ENCODE data around the gene KRT17.
"Not testable (repeated sequence)": the region's sequence is repeated elsewhere in the genome, so short reads cannot be mapped to it uniquely, and the experiment has no call there.

KRT17 gene

DNA sequence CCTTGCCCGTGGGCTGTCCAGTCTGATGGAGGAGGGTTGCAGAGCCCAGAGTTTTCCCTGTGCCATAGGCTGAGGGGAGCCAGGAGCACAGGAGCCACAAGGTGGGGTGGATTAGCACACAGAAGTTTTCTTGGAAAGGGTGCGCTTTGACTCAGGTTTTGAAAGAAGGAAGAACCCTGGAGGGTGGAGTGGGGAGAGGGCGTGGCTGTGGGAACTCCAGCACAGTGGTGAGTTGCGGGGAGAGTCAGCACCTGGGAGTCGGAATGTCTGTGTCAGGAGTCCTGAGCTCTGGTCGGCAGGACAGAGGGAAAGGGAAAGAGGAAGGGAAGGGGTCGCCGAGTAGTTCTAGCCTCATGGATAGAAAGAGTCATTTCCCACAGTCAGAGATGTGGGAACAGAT lies 28.8 kb downstream of the KRT17 start:
- no peak for DNase-seq (ENCODE audit: low spot score)

DNA sequence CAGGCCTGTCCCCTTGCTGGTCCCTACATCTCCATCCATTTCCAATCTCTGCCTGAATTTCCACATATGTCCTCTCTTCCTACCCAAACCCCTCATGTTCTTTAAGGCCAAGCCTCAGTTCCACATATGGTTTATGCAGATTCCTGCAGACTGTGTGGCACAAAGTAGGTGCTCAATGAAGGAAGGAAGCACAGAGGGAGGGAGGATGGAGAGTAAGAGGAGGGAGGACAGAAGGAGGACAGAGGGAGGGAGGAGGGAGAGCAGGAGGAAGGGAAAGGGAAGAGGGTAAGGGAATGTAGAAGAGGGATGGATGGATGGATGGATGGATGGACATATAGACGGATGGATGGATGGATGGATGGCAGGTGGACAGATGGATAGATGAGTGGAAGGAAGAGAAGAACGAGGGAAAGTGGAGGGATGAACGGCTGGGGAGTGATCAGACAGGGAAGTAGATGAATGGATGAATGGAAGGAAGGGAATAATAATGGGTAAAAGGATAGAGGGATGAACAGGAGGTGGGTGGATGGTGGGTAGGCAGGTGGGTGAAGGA lies 29.9 kb downstream of the KRT17 start:
- FAIRE-seq: no peak
- no peak for DNase-seq (ENCODE audit: low spot score)

More for the DNA sequence above, 28.8 kb downstream of the KRT17 start:
- no peak for FAIRE-seq

DNA sequence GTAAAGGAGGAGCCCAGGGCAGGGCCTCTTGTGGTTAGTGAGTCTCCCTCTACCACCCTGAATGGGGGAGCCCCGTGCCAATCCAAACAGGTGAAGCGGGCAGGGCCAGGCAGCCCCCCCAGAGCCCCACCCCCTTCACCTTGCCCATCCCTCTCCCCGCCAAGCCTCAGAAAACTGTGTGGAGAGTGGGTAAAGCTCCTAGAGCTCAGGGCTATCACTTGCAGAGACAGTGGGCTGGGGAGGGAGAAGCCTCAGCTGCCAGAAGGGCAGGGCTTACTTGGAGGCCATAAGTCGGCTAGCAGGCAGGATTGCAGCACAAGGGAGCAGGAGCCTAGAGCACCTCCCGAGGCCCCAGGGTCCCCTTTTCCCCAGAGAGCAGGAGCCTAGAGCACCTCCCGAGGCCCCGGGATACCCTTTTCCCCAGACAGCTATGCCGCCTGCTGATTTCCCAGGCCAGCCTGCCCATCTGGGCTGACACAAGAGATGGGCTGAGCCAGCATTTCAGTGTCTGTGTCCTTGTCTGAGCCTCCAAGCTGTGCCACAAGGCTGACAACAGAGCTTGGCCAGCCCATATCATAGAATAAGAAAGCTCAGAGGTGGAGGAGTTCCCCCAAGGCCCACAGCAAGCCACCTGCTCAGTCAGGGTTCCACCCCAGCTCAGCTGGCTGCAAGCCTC lies 30.9 kb downstream of the KRT17 start:
- FAIRE-seq: no peak
- DNase-seq (ENCODE audit: low spot score): no peak

DNA sequence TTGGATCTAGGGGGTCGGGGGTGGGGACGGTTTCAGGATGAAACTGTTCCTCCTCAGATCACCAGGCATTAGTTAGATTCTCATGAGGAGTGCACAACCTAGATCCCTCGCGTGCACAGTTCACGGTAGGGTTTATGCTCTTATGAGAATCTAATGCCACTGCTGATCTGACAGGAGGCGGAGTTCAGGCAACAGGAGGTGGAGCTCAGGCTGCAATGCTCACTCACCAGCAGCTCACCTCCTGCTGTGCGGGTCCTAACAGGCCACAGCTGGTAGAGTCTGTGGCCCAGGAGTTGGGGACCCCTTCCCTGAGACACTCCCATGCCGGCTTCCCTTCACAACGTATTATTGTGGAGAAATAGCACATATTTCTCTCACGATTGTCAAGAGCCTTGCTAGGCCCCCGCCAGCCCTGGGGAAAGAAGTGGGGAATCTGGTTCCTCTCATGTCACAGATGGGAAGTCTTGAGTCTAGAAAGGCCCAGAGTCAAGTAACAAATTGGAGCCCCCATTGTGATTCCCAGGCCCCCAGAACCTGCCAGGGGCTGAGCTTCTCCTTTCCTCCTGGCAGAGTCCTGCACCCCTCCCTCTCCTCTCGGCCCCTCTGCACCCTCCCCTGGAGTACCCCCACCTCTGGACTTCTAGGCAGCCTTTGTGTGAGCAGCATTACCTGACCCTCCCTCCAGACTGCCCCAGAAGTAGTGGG lies 31.6 kb downstream of the KRT17 start:
- no peak for DNase-seq (ENCODE audit: low spot score)
- FAIRE-seq: no peak

DNA sequence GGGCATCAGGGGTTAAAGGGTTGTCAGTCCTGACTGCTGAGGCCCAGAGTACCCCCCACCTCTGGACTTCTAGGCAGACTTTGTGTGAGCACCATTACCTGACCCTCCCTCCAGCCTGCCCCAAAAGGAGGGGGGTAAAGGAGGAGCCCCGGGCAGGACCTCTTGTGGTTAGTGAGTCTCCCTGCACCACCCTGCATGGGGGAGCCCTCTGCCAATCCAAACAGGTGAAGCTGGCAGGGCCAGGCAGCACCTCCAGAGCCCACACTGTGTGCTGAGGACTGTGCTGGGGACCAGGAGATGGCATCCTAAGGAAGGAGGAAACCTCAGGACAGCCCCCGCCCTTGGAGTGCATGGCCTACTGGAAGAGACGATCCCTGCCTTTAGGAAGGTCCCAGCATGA lies 35.1 kb downstream of the KRT17 start:
- no peak for FAIRE-seq
- no peak for DNase-seq (ENCODE audit: low spot score)

DNA sequence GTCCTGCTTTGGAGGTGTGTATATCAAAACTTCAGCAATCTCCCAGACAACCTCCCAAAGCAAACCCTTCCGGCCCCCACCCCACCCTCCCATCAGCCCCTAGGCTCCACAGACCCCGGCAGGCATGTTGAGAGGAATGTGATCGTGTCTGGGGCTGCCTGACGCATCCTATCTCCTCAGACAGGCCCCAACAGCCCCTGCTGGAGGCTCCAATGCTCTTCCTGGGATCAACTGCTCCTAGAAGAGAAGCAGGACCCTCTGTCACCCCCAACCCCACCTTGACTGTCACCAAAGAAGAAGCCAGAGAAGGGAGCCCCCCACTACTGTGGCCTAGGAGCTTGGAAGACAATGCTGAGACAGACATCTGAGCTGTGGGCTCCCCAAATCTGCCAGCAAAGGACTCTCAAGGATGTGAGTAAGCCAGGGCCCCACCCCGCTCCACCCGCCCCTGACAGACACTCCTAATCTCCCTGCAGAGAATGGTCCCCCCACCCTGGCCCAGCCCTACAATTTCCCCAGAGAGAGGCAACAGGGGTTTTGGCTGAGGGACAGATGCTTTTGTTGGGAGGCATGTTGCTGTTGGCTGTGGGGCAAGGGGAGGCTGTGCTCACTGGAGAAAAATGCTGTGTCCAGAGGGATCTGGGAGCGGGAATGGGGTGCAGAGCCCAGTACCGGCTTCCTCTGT lies 36.1 kb downstream of the KRT17 start:
- DNase-seq (ENCODE audit: low spot score) (no peak), FAIRE-seq (no peak)

DNA sequence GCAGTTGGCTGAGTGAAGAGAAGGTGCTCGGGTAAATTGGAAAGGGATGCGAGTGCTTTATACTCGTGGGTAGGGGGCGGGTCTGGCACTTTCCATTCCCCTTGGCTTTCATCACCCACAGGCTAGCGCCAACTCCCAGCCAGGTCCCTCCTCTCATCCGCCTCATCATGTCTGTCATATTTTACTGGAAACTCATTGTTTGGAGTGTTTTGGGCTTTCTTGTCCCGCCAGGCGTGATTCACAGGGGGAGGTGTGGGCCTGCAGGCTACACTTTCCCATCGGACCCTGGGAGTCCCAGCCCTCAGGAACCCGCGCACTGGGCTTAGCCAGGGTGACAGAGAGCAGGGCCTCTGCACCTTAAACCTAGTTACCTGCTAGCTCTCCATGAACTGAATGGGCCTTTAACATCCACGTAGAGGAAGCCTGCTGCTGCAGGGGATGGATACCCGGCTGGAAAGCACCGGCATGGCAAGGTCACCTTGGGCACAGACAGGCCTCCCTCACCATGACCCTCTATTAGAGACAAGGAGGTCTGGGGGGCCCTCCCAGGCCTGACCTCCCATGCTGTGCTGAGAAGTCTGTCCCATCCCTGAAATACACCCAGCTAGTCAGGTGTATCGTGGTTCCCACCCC lies 37.4 kb downstream of the KRT17 start, which contains the start of gene KRT14:
TSS of gene KRT14 (minus strand) at position 33 of the 633 bp plus-strand sequence. CDS start 61 bp downstream, outside the sequence.
- DNase-seq (ENCODE audit: low spot score): no peak
- no peak for FAIRE-seq

DNA sequence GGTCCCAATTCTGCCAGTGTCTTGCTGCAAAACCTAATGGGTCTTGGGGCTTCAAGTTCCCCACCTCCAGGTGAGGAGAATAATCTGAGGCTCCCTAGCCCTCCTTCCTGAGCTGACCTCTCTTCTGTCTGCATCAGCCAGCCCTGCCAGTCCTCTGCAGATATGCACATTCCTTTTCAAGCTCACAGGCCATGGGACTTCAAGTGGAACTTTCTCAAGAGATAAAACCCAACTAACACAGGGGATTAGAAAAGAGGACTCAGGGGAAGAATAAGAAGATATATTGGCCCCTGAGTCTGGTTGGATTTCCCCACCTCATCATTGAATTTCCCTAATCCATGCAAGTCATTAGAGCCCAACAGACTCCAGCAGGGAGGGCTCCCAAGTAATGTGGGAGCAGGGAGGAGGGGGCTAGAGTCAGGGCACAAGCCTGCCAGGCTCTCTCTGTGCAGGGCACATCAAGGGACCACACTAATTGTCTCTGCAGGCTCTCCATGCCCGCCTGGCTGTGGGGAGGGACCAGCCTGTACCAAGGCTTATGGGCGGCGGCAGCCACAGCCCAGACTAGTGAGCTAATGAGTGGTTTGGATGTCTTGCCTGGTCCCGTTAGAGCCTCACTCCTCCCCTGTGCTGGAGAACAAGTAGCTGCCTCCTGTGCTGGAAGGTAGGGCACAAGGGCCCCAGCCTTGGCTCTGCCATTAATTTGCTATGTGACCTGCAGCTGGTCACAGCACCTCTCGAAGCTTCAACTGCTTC lies 38.9 kb downstream of the KRT17 start:
- FAIRE-seq (no peak), DNase-seq (ENCODE audit: low spot score) (no peak)

DNA sequence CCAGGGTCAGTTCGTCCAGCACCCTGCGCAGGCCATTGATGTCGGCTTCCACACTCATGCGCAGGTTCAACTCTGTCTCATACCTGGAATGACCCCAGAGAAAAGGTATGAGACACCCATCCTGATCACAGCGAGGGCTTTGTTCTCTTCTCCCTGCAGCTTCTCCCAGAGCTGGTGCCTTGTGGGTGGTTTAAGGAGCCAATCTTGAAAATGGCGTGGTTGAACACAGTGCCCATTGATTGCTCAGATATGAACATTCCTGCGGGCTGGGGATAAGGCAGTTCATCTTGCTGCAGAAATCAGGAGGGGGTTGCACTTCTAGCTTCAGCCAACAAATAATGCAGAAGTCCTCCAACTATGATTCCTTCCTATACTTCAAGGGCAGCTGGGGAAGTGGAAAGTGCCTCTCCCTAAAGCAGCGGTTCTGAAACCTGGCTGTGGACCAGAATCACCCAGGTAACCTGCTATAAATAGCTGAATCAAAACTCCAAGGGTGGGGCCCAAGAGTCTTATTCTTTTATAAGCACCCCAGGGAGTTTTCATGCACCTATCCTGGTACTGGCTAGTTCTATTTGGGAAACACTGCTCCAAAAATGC lies 39.9 kb downstream of the KRT17 start:
- not testable (repeated sequence) for FAIRE-seq; DNase-seq (ENCODE audit: low spot score)

DNA sequence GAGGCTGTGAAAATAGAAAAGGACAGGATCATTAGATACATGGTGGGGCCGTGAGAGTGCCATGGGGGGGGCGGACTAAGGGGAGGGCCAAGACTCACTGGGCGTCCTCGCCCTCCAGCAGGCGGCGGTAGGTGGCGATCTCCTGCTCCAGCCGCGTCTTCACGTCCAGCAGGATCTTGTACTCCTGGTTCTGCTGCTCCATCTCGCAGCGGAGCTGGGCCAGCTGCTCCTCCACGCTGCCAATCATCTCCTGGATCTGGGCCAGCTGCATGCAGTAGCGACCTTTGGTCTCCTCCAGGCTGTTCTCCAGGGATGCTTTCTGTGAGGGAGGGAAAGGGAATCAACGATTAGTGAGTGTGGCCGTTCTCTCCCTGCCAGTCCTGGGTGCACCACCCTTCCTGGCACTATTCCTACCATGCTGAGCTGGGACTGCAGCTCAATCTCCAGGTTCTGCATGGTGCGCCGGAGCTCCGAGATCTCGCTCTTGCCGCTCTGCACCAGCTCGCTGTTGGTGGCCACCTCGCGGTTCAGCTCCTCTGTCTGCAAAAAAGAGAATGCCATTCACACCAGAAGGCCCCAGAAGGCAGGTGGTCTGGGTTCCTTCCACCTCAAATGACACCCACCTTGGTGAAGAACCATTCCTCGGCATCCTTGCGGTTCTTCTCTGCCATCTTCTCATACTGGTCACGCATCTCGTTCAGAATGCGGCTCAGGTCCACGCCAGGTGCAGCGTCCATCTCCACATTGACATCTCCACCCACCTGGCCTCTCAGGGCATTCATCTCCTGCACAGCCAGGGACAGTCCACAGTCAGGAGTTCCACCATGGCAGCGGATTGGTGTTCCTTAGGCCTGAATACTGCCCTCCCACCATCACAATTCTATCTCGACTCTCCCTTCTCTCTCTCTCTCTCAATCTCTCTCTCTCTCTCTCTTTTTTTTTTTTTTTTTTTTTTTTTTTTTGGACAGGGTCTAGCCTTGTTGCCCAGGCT lies 40.9 kb downstream of the KRT17 start:
- FAIRE-seq (no peak), DNase-seq (ENCODE audit: low spot score) (no peak)

DNA sequence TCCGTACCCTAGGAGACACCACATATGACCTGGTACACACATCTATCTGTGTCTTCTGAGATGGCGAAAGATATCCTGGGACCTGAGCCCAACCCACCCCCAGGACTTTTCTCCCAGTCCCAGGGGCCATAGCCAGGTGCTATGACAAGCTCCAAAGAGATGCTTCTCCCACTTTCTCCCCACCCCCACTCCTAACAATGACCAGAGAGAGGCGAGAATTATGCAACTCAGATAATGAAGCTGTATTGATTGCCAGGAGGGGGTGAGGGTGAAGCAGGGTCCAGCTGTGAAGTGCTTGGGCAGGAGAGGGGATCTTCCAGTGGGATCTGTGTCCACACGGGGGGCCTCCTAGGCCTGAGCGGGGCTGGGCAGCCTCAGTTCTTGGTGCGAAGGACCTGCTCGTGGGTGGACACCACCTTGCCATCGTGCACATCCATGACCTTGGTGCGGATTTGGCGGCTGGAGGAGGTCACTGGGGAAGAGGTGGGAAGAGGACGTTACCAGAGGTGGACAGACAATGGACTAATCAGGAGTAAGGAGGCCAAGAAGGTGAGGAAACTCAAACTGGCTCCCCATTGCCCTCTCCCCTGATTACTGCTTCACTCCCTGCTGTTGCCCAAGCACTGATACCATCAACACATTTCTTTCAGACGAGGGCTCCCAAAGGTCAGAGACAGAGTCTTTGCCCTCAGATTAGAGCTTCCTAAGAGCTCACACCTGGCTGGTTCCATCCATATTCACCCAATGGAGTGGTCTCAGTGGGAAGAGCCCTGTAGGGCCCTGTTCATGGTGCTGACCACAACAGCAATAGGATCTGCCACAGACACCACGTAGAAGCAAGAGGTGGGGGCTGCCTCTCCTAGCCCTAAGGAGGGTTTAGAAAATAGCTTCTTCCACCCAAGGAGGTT lies 42.1 kb downstream of the KRT17 start:
- DNase-seq (ENCODE audit: low spot score); FAIRE-seq: not testable (repeated sequence)

DNA sequence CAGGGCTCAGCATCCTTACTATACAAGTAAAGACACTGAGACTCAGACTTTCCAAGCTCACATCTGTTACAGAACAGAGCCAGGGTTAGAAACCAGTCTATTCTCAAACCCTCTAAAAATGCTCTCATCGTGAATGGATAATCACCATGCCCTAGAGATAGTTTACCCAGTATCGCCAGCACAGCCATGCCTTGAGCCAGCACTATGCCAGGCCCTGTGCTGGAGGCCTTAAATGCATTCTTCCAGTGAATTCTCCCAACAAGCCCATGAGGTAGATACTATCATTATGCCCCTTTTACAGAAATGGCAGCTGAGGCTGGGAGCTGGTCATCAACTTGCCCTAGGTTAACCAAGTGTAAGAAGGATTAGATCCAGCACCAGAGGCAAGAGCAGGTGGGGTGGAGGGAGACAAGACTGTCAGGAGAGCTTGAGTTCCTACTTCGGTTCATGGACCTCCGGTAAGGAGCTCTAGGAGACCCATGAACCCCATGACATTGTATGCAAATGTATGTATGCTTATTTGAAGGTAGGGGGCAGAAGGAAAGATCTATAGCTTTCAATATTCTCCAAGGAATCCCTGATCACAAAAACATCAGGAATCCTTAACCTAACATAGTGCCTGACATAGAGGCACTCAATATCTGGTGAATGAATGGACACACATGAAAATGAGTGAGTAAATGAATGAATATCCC lies 42.9 kb downstream of the KRT17 start:
- no peak for DNase-seq (ENCODE audit: low spot score)
- FAIRE-seq: no peak

DNA sequence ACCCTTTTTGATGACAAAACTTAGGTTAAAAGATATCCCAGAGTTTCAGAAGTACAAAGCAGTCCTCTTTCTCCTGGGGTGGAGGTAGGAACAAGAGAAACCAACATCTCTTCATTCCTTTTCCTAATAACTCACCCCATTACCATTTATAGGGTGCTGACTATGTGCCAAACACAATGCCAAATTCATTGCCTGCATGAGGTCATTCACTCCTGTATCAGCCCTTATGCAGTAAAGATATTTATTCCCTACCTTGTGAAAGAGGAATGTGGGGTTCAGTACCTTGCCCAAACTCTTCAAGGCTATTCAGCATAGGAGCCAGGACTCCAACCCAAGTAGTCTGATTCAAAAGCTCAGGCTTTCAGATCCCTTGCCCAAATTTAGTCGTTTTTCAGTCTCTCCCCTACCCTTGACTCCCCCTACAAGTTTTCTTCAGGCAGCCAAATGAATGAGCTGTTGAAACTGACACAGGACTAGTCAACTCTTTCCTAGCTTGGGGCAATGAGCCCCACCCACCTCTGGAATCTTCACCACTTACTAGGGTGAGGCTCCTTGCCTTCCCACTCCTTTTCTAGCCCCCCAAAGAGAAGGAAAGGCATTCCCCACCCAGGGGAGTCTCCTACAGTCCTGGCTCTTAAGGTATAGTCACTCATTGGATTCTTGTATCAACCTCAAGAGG lies 43.5 kb downstream of the KRT17 start:
- no peak for FAIRE-seq

DNA sequence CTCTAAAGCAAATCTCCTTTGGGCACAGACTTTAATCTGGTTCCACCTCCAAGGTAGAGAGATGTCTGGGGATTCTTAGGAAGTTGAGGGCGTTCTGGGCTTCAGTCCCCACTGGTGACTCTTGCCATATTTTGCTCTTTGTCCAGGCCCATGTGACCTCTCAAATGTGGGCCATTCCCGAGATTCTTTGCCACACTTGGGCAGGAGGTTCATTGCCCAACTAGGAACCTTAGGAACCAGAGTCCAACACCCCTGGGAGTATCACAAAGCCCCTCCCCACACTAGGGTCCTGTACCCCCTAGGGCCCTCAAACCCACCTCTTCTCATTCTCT lies 44.2 kb downstream of the KRT17 start:
- no peak for FAIRE-seq

More for the DNA sequence above, 43.5 kb downstream of the KRT17 start:
- no peak for DNase-seq (ENCODE audit: low spot score)

DNA sequence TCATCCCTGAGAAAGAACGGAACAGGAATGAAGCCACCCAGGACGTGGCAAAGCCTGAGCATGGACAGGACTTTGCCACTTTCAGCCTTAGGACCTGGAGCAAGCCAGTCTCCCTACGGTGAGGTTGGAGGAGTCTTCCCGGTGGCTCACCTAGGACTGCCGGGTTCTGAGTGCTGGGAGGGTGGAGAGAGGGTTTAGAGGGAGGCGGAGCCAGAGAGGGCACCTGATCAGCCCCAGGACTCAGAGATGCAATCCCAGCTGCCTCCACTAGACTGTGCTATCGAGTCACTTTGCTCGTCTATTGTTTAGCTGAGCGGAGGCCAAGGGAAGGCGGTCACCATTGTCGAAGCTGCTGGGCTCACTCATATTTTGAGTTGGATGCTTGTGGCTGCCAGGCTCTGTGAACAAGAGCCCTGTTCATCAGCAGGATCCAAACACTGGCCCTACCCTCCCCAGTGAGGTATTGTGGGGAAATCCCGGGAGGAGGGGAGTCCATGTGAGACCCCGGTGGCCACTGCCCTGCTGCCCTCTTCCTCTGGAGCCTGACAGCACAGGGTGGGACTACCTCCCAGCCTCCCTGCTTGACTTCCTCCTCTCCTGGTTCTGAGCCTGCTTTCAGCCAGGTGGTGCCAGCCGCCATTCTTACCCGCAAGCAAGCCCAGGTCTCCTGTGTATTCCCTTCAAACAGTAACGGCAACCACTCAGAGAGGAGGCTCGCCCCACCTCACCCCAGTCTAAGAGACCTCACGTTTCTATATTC lies 44.7 kb downstream of the KRT17 start:
- DNase-seq (ENCODE audit: low spot score) (peak; percentile 39), FAIRE-seq (no peak)

More for the DNA sequence above, 44.2 kb downstream of the KRT17 start:
- no peak for DNase-seq (ENCODE audit: low spot score)

DNA sequence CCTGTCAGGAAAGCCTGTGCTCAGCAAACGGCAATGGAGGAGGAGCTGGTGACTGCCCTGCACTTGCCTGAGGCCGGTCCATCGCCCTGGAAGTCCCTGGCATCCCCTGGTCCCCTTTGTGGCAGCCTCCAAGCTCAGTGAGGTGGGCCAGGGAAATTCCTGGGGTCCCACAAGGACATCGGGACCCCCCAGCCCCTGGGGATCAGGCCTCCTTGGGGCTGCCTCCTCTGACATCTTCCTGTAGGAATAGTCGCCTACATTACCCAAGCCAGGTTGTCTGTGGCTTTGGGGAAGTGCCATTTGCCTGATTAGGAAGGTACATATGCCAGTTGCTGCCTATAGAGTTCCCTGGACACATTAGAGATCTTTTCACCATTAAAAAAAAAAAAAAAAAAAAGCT lies 45.4 kb downstream of the KRT17 start:
- DNase-seq (ENCODE audit: low spot score) (no peak), FAIRE-seq (no peak)
